HG03064 (cell line): ENCODE measurements around the gene KIF26B.

Experiments
- ATAC-seq: cut with Tn5 transposase; IDR thresholded peaks from one replicate; pipeline ENCODE4 v1.9.1; 2021; ENCODE audit warnings: low read depth; ENCODE audit not compliant: unreplicated experiment

Gene KIF26B

DNA sequence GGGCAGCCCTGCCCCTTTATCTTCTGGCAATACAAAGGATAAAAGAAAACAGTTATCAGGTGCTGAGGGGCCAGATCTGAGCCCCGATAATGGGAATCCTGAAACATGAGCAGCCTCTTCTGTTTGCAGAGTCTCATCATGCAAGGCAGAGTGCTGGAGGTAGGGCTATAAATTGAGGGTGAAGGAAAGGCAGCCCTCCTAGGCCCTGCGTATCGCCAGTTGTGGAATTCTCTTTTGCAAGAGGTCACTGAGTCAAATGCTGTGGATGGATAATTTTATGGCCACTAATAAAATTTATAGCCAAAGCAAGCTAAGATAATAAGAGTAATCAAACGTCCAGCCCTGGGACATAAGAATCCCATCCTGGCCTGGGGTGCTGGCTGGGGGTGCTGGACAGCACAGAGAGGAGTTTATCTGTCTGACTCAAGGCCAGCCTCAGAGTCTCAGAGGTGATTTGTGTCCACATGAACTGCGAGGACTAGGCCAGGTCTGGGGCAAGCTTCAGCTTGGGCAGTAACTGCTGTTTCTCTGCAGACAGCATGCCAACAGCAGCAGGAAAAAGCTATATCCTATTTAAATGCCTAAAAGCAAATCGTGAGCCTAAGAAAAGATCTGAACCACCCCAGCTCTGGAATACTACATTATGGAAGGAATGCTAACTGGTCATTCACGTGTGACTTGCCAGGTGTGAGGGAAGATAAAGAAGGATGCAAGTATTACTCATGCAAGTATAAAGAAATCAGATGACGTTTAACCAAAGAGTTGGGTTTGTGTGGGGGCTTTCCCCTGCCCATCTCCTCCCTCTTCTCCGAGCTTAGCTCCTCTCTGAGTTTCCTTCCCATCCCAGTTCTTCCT is 254.8 kb downstream of the KIF26B start:
- ATAC-seq = no peak

DNA sequence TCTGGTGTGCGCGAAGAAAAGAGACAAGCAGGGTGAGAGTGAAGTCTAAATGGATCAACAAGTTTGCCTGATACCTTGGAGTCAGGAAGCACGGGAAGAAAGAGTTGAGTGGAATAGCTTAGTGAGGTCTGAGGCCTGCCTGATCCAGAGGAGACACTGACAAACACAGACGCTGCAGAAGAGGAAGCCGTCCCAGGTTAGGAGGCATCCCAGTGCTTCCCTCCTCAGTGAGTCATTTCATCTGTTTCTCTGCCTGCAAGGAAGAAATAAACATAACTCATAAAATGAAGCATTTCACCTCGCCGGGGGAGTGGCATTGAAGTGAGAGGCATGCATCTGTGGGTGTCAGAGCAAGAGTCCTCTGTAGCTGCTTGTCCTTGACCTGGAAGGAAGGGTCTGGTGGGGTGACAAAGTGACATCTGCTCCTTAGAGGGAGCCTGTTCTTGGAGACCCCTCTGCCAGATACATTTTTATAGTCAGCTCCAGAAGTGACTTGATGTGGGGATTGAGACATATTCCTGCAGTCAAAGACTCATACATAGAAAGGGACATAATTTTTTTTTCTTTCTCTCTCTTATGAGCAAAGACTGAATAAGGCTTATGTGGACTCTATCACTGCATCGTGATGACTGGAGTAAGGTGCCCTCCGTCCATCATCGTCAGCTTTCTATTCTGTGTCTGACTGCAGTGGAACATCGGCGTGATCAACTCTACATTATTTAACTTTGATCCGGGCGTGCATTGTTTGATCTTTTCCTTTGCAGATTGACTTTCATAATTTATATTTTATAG is 256.7 kb downstream of the KIF26B start:
- ATAC-seq = no peak

DNA sequence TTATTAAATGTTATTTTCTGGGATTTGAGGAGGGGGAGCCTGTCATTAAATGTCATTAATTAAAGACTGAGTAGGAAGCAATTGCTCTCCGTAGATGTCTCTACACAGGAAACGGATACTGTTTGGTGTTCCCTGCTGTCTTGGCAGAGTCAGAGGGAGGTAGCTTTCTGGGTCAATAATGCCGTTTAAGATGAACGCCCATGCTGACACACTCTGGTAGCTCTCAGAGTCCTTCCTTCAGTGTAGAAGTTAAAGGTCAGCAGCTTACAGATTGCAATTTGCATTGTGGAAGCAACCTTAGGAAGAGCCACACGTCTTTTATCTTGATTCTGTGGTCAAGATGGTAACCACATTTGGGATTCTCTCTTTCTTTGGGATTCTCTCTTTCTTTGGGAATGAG is 257.5 kb downstream of the KIF26B start:
- ATAC-seq = no peak

GRCh38 chr1:245416781-245417180 is 262.0 kb downstream of the KIF26B start:
- ATAC-seq = no peak

DNA sequence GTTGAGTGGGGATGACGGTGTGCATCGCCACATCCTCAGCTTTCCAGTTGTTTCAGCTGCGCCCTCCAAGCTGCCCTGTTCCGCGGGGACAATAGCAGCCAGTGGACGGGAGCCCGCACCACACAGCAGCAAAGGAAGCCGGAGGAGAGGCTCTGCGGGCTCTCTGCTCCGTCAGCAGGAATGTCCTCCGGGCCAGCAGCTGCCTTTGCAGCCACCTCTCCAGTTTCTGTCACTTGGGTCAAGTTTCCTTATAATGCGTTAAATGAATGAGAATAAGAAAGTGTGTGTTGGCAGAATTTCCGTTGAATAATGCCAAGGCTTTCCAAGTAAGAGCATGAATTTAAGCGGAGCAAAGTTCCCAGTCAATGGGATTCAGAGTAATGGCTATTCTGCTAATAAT is 263.3 kb downstream of the KIF26B start:
- no peak for ATAC-seq

- ATAC-seq = no peak
Observed at GRCh38 chr1:245419461-245419978, 264.7 kb downstream of the KIF26B start.

- ATAC-seq = no peak
Observed at GRCh38 chr1:245419989-245420388, 265.2 kb downstream of the KIF26B start.

DNA sequence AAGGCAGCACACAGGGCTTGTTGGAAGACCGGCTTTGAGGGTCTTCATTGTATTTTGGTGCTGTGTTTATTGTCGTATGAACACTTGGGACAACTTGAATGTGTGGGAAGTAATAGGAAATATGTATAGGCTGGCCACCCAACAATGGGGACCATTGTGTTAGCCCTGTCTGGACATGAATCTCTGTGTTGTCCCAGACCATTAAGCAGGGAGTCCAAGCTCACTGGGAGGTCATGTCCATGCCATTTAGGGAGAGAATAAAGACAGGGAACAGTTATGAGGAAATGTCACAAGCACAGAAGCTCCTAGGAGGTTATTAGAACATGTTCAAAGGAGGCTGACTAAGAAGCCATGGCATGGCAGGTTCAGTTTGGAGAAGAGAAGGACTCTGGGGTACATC is 266.1 kb downstream of the KIF26B start:
- no peak for ATAC-seq

- no peak for ATAC-seq
Observed at GRCh38 chr1:245428681-245429080, 273.9 kb downstream of the KIF26B start.

DNA sequence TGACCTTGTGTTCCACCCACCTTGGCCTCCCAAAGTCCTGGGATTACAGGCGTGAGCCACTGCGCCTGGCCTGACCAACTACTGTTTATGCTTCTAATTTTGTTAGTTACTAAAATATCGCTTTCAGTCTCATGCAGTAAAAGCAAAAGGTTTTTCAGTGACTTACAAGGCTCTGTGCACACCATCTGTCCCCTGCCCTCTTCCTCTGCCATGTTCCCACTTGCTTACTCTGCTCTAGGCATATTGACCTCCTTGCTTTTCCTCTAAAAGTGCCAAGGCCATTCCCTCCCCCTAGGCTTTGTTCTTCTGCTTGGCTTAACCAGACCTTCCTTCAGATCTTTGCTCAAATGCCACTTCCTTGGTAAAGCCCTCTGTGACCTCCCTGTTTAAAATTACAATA is 276.9 kb downstream of the KIF26B start:
- no peak for ATAC-seq

DNA sequence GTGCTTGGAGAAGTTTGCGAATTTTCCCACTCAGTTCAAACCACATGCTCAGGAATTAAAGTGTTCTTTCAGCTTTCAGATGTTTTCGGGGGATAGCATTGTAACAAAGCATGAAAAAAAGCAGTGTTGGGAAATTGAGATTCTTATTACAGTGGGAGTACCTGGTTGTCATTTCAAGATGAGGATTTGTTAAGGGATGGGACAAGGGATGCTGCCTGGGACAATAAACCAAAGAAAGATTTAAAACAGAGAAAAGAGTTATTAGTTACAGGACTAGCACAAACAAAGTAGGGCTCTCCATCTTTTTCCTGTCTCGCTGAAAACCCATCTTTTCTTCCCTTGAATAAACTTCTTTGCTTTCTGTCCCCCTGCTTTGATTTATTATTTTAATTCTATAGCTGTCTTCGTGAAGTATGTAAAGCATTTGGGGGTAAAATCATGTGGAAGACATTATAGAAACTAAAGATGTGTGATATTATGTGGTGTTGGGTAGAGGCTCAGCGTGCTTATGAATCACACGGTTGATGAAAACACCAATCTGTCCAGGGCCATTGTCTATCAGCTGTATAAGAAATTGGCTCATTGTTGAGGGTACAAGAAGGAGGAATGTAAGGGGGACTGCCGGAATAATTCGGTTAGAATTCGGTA is 277.6 kb downstream of the KIF26B start:
- no peak for ATAC-seq

GRCh38 chr1:245433561-245433960 is 278.8 kb downstream of the KIF26B start:
- no peak for ATAC-seq

DNA sequence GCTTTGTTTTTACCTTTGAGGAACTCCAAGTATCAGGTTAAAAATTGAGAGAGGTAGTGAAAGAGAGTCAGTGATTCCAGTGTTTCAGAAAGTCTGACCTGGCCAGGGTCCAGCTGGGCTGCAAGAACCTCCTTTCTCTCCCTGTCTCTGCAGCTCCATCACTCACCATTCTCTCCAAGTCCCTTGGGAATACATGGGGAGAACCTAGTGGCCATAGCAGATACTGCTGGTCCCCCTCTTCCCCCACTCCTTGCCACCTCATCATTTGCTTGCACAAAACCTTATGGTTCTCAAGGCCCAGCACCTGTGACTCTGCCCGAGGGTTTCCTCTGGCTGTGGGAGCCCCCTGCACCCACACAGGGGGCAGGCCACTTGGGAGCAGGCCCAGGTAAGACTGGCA is 279.5 kb downstream of the KIF26B start:
- no peak for ATAC-seq

GRCh38 chr1:245436407-245436806 is 281.6 kb downstream of the KIF26B start:
- no peak for ATAC-seq

GRCh38 chr1:245437369-245438062 is 282.7 kb downstream of the KIF26B start:
- ATAC-seq = no peak

DNA sequence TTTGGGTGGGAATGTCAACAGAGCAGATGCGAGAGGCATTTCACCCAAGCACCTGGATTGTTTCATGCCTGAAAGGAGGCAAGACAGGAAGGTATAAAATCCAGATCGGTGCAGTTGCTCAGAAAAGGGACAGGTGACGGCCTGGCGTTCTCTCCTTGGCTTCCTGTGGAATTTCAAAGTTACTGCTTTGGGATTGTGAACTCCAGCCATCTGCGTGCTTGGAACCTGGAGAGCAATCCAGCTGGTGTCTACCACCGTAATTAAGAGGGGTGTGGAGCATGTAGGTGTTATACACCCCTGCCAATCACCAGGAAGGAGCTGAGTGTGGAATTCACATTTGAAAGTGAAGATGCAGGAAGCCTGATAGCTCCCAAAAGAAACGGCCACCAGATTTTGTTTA is 286.1 kb downstream of the KIF26B start:
- no peak for ATAC-seq

DNA sequence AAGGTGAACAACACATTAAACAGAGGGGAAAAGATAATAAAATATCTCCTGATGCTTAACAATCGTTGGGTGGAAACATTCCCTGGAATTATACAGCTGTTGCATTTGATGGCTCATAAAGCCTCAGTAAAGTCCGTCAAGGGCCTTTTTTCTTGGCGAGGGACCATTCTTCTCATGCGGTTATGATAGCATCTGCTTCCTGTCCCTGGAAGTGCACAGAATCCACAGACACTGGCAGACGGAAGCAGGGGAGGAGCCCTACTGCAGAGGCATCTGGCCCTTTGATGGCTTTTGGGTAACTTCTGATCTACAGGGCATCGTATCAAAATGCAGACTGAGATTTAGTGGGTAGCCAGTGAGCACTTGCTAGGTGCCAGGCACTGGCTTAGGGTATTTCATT is 286.9 kb downstream of the KIF26B start:
- no peak for ATAC-seq

DNA sequence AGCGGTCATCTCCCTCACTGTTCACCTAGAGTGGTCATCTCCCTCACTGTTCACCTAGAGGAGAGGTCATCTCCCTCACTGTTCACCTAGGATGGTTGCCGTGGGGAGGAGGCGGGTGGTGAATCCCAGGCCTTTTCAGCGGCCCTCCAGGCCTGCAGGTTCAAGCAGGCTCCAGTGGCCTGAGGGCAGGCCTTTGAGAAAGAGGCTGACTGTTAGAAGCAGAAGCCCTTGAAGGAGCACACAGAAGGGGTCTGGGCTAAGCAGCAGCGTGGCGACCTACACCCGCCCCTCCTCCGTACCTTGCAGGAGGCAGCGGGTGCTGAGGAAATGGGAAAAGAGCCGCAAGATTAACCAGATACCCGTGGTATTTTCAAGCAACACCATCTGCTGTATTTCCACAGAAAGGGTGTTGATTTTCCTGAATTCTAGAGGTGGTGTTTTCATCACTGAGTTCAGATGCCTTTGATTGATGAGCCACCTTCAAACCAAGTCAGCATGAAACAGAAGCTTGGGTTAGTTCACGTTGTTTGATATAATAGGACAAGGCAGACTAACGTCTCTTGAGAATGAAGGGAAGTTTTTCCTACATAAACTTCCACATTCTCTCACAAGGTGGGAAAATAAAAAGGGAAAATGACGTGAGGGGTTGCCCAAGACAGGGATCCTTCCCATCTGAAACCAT is 289.5 kb downstream of the KIF26B start:
- no peak for ATAC-seq

- no peak for ATAC-seq
Observed at GRCh38 chr1:245444945-245445344, 290.2 kb downstream of the KIF26B start.

GRCh38 chr1:245448531-245448930 is 293.7 kb downstream of the KIF26B start:
- no peak for ATAC-seq
